ENCODE measurements around the gene CASP10.
"Not testable (repeated sequence)": the region's sequence is repeated elsewhere in the genome, so short reads cannot be mapped to it uniquely, and the experiment has no call there.

CASP10 gene

GRCh38 chr2:201174687-201175086 lies 8.3 kb upstream of the CASP10 start:
- DNase-seq (ENCODE audit: insufficient read length, low spot score) (no peak), FAIRE-seq (no peak)
- TF ChIP-seq, protein P1, sequence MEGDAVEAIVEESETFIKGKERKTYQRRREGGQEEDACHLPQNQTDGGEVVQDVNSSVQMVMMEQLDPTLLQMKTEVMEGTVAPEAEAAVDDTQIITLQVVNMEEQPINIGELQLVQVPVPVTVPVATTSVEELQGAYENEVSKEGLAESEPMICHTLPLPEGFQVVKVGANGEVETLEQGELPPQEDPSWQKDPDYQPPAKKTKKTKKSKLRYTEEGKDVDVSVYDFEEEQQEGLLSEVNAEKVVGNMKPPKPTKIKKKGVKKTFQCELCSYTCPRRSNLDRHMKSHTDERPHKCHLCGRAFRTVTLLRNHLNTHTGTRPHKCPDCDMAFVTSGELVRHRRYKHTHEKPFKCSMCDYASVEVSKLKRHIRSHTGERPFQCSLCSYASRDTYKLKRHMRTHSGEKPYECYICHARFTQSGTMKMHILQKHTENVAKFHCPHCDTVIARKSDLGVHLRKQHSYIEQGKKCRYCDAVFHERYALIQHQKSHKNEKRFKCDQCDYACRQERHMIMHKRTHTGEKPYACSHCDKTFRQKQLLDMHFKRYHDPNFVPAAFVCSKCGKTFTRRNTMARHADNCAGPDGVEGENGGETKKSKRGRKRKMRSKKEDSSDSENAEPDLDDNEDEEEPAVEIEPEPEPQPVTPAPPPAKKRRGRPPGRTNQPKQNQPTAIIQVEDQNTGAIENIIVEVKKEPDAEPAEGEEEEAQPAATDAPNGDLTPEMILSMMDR (IDR thresholded peaks at IDR 0.05; ENCODE audit: insufficient read depth, missing control alignments) = no peak

DNA sequence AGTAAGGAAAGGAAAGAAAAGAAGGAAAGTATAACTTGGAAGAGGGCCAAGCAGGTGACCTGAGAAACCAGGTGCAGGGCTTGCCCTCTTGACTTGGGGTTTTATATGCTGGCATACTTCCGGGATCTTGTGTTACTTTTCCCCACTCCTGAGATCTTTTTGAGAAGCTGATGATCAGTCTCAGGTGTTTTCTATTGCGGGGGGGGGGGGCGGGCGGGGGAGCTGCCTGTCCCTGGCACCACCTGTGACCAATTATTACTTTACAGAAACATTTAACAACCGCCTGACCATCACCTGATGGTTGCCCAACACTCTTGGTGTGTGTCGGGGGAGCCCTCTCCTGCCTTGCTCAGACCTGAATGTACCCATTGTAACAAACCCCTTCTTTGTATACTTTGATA lies 6.9 kb upstream of the CASP10 start:
- FAIRE-seq (no peak), DNase-seq (ENCODE audit: insufficient read length, low spot score) (no peak)
- TF ChIP-seq, protein P1 (IDR thresholded peaks at IDR 0.05; ENCODE audit: insufficient read depth, missing control alignments) = no peak

- TF ChIP-seq, protein P1 (IDR thresholded peaks at IDR 0.05; ENCODE audit: insufficient read depth, missing control alignments) = no peak
- DNase-seq (ENCODE audit: insufficient read length, low spot score) (no peak), FAIRE-seq (no peak)
These were observed 2.9 kb upstream of the CASP10 start for GRCh38 chr2:201180010-201180409.

DNA sequence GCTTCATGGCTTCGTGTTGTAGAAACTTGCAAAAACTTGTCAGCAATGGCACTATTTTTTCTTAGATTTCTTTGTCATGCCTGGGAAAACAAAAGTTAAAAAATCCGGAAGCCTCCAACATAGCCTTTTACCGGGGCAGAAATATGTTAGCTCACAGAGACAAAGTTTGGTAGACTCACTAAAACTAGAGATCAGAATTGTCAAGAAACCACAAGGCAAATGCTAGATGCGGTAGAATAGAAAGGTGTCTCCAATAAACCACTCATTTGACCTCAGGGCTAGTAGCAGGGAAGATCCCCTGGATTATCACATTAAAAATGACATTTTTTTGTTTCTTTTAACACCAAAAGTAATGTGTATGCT lies 405 bp downstream of the CASP10 start:
- FAIRE-seq (no peak), DNase-seq (ENCODE audit: insufficient read length, low spot score) (no peak)
- TF ChIP-seq, protein P1 (IDR thresholded peaks at IDR 0.05; ENCODE audit: insufficient read depth, missing control alignments) = no peak

DNA sequence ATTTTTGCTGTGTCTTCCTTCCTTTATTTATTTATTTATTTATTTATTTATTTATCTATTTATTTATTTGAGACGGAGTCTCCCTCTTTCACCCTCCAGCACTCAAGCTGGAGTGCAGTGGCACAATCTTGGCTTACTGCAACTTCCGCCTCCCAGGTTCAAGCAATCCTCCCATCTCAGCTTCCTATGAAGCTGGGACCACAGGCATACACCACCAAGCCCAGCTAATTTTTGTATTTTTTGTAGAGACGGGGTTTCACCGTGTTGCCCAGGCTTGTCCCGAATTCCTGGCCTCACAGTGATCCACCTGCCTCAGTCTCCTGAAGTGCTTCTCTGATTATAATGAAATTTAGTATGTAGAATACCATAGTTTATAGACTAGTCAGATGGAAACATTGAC lies 894 bp downstream of the CASP10 start:
- not testable (repeated sequence) for DNase-seq (ENCODE audit: insufficient read length, low spot score); FAIRE-seq

DNA sequence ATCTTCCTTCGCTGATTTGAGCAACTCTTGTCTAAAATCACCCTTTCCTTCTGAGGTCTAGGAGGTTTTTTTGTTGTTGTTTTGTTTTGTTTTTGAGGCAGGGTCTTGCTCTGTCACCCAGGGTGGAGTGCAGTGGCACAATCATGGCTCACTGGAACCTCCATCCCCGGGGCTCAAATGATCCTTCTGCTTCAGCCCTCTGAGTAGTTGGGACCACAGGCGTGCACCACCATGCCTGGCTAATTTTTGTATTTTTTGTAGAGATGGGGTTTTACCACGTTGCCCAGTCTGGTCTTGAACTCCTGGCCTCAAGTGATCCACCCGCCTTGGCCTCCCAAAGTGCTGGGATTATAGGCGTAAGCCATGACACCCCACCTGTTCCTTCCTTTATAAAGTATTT lies 1.3 kb downstream of the CASP10 start:
- not testable (repeated sequence) for DNase-seq (ENCODE audit: insufficient read length, low spot score); FAIRE-seq

DNA sequence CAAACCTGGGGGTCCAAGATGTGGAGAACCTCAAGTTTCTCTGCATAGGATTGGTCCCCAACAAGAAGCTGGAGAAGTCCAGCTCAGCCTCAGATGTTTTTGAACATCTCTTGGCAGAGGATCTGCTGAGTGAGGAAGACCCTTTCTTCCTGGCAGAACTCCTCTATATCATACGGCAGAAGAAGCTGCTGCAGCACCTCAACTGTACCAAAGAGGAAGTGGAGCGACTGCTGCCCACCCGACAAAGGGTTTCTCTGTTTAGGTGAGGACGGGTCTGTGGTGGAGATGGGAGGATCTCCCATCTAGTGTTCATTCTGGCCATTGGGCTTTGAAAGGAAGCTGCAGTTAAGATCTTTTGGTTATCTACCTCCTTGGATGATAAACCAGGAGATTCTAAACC lies 2.9 kb downstream of the CASP10 start:
- TF ChIP-seq, protein P1 (IDR thresholded peaks at IDR 0.05; ENCODE audit: insufficient read depth, missing control alignments) = no peak
- no peak for DNase-seq (ENCODE audit: insufficient read length, low spot score)
- no peak for FAIRE-seq

DNA sequence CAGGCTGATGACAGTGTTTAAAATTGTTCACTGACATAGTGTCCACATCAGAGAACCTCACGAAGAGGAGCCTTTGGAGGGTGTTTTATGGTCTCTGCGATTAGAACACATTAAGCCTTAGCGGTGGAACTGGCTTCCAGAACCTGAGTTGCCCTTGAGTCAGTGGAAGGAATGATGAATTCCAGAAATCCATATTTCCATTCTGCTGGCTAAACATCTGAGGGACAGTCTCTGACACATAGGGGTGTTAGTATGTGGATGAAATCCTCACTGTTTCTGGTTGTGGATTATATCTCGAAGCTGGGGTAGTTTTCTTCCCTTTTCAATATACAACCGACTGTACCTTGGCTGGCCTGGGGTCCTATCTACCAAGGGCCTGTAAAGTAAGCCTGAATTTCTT lies 4.0 kb downstream of the CASP10 start:
- FAIRE-seq (no peak), DNase-seq (ENCODE audit: insufficient read length, low spot score) (no peak)
- TF ChIP-seq, protein P1 (IDR thresholded peaks at IDR 0.05; ENCODE audit: insufficient read depth, missing control alignments) = no peak

Data from D721Med (cell line).